ENCODE data around the gene NHSL2.
"Not testable (repeated sequence)": the region's sequence is repeated elsewhere in the genome, so short reads cannot be mapped to it uniquely, and the experiment has no call there.

NHSL2 gene

DNA sequence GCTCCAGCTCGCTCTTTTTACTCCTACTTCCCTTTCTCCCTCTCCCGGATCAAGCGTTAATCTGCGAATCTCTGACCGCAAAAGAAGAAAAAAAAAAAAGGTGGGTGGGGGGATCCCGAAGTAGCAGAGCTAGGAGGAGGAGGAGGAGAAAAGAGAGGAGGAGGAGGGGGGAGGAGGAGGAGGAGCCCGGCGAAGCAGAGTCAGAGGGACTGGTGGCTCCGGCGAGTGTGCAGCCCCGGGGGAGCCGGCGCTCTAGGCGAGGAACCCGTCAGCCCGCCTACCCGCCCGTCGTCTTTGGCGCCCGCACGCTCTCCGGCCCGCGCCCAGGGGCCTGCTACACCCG is at the start of gene NHSL2:
TSS of gene NHSL2 (plus strand) at position 203 of the 343 bp plus-strand sequence.
- DNase-seq (ENCODE audit: low spot score): peak; percentile 41

- DNase-seq (ENCODE audit: low spot score): no peak
Observed at GRCh38 chrX:71867680-71868079, 43.0 kb upstream of the NHSL2 start.

GRCh38 chrX:71869566-71869965 is 41.1 kb upstream of the NHSL2 start:
- DNase-seq (ENCODE audit: low spot score): not testable (repeated sequence)

DNA sequence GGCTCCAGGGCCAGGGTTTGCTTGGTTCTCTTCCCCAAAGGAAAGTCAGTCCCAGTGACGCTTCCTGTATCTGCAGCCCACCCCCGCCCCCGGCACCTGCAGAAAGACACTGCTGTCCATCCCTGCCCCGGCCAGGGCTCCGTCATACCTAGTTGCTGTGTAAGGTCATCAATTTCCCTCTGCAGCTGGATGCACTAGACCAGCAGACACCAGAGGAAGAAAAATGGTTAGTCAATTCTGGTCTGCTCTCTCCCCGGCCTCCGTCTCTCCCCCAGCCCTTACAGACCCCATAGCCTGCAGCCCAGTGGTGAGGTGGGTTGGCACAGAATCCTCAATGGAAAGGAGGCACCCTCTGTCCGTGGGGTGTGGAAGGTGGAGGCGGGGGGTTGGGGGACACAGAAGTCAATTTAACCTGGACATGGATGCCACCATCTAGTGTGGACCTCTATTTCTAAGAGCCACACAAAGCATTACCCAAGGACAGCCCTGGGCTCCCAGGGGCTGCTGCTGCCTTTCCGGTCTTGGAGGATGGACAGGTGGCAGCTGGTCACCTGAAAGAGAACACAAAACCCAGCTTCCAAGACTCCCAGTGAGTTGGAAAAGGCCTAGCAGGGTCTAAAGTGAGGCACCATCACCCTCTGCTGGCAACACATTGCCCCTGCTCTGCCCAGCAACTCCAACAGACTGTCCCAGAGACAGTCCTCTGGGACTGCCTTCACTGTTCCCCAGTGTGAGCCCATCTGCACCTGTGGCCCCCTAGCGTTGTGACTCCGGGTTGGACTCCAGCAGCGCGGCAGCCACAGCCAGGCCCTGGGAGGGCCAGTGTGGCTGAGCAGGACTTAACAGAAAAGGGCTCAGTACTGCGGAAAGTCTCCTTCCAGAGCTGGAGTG is 40.2 kb upstream of the NHSL2 start:
- no peak for DNase-seq (ENCODE audit: low spot score)

DNA sequence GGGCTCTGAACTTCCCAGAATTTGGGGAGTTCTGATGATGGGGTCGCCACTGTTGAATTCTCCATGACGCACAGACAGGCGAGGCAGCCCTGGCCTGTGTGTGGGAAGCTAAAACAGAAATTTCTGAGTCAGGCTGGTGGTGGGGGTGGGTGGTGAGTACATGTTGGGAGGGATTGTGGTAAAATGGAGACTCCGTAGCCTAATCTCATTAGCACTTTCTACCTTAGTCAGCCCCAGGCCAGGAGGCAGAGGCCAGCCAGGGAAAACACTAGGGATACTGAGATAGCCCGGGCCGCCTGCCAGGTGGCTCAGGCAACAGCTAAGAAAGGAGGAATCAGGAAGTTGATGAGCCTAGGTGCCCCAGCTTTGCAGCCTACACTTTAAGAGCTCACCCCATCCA is 39.3 kb upstream of the NHSL2 start:
- no peak for DNase-seq (ENCODE audit: low spot score)

DNA sequence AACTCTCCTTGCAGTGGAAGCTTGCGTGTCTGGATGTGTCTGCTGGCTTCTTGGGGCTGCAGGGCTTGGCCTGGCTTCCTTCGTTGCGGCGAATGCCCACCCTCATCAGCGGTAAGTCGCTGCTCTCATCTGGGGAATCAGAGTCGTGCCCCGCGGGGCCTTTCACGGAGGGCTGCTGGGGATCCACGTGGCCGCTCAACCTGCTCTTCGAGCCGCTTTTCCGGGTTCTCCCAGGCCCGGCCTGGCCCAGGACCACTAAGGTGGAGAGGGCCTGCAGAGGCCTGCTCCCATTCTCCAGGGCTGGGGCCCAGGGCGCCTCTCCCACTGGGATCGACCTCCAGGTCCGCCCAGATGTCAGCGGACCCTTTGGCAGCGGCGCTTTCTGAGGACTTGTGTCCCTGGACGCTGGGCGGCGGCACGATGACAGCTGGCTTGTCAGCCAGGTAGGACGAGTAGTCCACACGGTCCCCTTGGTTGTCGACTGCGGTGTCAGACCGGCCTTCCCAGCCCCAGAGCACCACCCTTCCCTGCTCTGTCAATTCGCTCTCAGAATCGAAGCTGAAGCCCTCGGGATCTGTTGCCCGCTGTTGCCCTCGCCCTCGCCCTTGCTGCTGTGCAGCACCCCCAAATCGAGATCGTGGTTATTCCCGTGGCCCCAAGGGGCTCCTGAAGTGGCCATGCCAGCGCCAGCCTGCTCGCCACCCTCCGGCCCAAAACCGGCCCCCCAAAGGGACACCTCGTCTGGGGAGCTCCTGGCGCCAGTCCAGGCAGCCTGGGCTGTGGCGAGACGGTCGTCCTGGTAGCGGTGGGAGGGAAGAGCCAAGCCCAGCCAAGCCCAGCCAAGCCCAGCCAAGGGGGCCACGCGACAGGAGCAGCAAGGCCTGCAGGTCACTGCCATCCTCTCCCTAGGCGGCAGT is 37.8 kb upstream of the NHSL2 start:
- DNase-seq (ENCODE audit: low spot score): no peak

GRCh38 chrX:71873459-71873833 is 37.2 kb upstream of the NHSL2 start:
- no peak for DNase-seq (ENCODE audit: low spot score)

GRCh38 chrX:71876841-71877240 is 33.8 kb upstream of the NHSL2 start:
- DNase-seq (ENCODE audit: low spot score): not testable (repeated sequence)

- DNase-seq (ENCODE audit: low spot score): no peak
Observed at GRCh38 chrX:71885099-71885498, 25.5 kb upstream of the NHSL2 start.

GRCh38 chrX:71895607-71896006 is 15.0 kb upstream of the NHSL2 start:
- DNase-seq (ENCODE audit: low spot score): no peak

DNA sequence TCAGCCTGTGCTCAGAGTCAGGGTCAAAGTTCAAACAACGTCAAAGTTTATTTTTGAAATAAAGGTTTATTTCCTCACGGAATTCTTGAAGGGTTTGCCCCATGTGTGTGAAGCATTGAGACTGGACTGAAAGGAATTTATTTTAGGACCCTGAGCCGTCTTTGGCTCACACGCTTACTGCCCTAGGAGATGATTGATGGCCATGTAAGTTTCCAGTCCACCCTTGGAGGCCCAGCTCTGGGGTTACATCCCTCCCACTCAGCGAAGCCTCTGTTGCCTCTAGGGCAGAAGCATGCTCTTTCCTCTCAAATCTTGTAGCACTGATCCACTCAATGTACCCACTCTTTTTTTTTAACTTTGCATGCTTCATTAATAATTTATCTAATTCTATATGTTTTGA is 4.5 kb upstream of the NHSL2 start:
- no peak for DNase-seq (ENCODE audit: low spot score)

DNA sequence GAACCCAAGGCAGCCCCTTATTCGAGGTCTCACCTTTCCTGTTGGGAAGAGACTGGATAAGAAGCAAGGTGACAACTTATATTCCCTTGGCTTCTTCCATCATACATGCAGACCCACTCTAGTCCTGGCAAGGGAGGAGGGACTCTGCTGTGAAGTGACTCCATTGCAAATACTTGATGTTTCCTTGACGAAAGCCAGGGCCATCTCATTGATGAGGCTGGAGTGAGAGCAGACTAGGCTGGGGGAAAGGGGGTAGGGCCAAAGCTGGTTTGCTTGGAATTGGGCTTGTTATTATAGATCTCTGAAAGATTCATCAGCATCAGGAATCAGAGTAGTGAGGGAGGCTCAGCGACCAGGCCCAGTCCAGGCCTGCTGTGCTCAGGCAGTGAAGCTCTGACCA is 2.3 kb upstream of the NHSL2 start:
- DNase-seq (ENCODE audit: low spot score): no peak

DNA sequence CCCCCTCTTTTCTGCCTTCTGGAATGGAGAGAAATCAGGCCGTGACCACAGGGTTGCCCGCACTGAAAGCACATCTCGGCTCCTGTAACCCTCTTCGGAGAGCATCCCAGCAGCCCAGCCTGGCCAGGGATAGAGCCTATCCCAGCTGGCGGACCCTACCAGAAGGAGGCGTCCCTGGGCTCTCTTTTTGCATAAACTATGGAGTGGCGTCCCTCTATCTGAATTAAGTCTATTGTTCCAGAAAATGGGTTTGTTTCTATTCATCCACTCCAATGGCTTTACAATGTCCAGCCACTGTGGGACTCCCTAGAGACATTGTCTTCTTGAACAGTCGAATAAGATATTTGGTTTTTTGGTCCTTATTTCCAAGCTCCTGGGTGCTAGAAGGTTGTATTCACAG is 689 bp upstream of the NHSL2 start:
- DNase-seq (ENCODE audit: low spot score): peak; percentile 30

DNA sequence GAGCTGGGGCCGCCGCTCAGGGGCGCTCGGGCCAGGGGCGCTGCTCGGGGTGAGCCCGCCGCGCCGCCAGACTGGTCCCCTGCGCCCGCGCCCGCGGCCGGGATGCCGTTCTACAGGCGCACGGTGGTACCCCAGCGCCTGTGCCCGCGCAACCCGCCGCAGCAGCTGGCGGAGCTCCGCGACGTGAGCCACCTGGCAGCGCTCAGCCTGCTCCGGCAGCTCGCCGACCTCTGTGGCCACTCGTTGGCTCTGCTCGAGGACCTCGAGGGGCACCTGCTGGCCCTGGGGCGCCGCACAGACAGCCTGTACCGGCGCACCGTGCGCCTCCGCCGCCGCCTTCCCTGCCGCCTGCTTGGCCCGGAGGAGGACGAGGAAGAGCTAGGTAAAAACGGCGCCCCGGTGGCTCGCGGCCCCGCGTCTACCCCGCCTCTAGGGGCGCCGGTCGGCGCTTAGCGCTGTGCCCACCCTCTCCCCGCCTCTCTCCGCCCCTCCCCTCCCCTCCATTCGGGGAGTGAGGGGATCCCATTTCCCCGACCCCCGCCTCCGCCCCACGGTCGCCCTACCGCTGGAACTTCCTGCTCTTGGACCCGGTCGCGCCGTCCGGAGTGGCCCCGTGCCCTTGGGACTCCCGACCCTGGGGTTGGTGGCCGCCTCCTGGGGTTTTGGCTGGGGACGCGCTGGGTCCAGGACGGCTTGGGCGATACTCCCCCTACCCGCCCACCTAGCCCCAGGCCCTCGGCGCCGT is 513 bp downstream of the NHSL2 start:
- DNase-seq (ENCODE audit: low spot score): peak; percentile 44

GRCh38 chrX:71911731-71912050 is 1.0 kb downstream of the NHSL2 start:
- peak; percentile 3 for DNase-seq (ENCODE audit: low spot score)

DNA sequence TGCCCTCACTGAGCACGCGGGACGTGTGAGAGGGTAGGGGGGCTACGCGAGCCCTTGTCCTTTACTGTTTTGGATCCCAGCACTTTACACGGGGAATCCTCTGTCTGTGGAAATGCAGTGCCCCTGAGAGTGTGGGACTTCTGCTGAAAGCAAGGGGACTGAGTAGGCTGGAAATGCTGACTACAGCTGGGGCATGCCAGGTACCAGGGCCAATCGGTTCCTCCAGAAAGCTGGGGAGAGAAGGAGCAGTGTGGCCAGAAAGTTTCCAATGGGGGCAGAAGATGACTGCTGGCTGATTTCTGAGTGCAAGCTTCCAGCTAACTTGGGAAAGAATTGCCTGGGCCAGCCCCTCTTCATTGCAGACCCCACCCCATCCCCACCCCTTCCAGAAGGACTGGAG is 1.5 kb downstream of the NHSL2 start:
- no peak for DNase-seq (ENCODE audit: low spot score)

GRCh38 chrX:71913156-71913950 is 2.7 kb downstream of the NHSL2 start:
- no peak for DNase-seq (ENCODE audit: low spot score)

- DNase-seq (ENCODE audit: low spot score): no peak
Observed at GRCh38 chrX:71917621-71918343, 7.1 kb downstream of the NHSL2 start.

GRCh38 chrX:71919431-71919830 is 8.8 kb downstream of the NHSL2 start:
- peak; percentile 63 for DNase-seq (ENCODE audit: low spot score)

- DNase-seq (ENCODE audit: low spot score): no peak
Observed at GRCh38 chrX:71919886-71920285, 9.2 kb downstream of the NHSL2 start.

- no peak for DNase-seq (ENCODE audit: low spot score)
Observed at GRCh38 chrX:71922686-71923085, 12.0 kb downstream of the NHSL2 start.

Measured in GM03348 (cell line).